ENCODE data around the gene FUT8.

- TF ChIP-seq POLR2A (IDR thresholded peaks at IDR 0.05): no peak
- TF ChIP-seq, protein P1, sequence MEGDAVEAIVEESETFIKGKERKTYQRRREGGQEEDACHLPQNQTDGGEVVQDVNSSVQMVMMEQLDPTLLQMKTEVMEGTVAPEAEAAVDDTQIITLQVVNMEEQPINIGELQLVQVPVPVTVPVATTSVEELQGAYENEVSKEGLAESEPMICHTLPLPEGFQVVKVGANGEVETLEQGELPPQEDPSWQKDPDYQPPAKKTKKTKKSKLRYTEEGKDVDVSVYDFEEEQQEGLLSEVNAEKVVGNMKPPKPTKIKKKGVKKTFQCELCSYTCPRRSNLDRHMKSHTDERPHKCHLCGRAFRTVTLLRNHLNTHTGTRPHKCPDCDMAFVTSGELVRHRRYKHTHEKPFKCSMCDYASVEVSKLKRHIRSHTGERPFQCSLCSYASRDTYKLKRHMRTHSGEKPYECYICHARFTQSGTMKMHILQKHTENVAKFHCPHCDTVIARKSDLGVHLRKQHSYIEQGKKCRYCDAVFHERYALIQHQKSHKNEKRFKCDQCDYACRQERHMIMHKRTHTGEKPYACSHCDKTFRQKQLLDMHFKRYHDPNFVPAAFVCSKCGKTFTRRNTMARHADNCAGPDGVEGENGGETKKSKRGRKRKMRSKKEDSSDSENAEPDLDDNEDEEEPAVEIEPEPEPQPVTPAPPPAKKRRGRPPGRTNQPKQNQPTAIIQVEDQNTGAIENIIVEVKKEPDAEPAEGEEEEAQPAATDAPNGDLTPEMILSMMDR (IDR thresholded peaks at IDR 0.05): no peak
Observed at GRCh38 chr14:65789363-65789762, 376.8 kb downstream of the FUT8 start.
